Subcutaneous adipose tissue (tissue), 4 donors: Measurements from ENCODE around the gene BANP. TPM values are rescaled to one million over a fixed set of nuclear protein-coding genes. Genes with fewer than 3 reads are reported as not detected.

Experiments
- total RNA-seq, 4 donors: library from RNA; depleted of rRNA; stranded (reverse); fragments of >200 nt; gene quantifications; one replicate each; pipeline ENCODE4 v1.1.0, GENCODE V29; 2016
- TF ChIP-seq, protein P1 (sequence below): fragments of 450-650 bp; IDR thresholded peaks from one replicate; pipeline ENCODE4 v1.5.1; 2016; ENCODE audit warnings: low read depth, mild to moderate bottlenecking, control low read depth, antibody characterized with exemption, moderate library complexity

Gene BANP
- total RNA-seq, 4 donors from 2014 or later = 12.9 to 21.1 (median 16.9) TPM

DNA sequence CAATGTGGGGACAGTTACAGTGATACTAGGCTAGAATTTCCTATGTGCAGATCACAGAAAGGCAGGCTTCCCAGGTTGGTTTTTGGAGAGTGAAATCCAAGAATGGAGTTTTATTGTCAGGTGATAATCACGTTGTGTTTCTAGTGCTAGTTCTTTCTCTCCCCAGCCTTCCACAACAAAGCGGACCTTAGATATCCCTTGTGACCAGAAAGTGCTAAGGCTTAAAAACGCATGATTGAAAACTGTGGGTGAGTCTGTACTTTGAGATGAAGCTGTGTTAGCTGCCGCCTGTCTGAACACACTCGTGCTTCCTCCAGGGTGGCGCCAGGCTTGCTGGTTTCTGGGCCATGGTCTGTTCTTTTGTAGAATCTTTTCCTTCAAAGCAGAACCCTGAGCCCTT is 52.1 kb downstream of the BANP start:
- TF ChIP-seq, protein P1, sequence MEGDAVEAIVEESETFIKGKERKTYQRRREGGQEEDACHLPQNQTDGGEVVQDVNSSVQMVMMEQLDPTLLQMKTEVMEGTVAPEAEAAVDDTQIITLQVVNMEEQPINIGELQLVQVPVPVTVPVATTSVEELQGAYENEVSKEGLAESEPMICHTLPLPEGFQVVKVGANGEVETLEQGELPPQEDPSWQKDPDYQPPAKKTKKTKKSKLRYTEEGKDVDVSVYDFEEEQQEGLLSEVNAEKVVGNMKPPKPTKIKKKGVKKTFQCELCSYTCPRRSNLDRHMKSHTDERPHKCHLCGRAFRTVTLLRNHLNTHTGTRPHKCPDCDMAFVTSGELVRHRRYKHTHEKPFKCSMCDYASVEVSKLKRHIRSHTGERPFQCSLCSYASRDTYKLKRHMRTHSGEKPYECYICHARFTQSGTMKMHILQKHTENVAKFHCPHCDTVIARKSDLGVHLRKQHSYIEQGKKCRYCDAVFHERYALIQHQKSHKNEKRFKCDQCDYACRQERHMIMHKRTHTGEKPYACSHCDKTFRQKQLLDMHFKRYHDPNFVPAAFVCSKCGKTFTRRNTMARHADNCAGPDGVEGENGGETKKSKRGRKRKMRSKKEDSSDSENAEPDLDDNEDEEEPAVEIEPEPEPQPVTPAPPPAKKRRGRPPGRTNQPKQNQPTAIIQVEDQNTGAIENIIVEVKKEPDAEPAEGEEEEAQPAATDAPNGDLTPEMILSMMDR = no peak

DNA sequence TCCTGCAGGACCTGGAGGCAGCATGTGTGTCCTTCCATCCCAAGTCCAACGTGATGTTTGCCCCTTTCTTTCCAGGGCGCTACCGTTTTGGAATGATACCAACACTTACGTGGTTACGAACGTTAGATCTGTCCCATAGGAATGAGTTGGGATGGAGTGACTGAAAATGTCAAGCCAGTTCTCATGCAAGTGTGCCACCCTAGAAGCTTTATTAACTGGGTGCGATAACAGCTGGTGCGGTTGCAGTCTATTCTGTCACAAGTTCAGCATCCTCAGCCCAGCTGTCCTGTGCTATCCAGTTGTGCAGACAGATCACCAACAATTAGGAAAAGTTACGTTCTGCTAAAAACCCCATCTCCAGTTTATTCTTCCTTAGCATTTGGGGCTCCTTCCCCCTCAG is 52.5 kb downstream of the BANP start:
- TF ChIP-seq, protein P1 = no peak

DNA sequence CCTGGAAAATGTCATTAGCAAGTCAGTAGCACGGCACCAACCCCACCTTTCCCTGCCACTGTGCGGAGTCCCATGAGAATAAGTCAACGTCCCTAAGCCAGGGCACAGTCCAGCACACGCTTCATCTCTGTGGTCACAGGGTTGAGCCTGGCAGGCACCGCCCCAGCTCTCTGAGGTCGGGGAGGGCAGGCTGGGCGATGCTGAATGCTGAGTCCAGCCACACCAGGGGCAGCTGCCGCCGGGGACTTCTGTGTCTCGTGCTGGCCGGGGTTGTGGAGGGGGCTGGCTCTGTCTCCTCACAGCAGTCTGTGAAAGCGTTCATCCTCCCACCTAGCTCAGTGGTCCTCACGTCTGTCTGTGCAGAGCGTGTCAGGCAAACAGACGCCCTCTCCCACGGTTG is 53.2 kb downstream of the BANP start:
- TF ChIP-seq, protein P1 = no peak

DNA sequence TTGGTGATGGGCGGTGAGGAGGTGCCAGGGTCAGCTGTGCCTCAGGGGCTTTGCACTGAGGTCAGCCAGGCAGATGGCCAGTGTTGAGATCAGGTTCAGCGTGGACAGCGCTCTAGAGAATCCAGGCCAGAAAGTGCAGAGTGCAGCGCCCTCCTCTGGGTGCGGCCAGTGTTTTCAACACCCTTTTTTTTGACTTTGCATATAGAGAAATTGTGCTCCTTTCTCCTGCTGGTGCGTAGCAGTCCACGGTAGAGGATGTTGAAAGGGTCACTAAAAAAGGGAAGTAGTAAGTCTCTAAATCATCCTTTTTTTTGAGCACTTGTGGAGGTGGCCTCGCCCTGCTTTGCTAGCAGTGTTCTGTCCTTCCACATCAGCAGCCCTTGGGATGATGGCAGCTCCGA is 53.9 kb downstream of the BANP start:
- TF ChIP-seq, protein P1 = no peak

DNA sequence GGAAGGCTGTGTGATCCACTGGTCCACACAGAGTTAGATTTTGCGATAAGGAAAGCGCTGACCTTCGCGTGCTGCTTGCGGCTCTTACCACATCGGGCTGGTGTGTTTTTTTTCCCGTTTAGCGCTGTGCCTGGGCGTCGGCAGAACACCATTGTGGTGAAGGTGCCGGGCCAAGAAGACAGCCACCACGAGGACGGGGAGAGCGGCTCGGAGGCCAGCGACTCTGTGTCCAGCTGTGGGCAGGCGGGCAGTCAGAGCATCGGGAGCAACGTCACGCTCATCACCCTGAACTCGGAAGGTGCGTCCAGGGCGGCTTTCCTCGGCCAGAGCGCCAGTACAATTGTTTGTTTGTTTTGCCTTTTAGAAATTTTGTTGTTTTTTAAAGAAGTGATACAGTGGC is 54.7 kb downstream of the BANP start:
- TF ChIP-seq, protein P1 = no peak

DNA sequence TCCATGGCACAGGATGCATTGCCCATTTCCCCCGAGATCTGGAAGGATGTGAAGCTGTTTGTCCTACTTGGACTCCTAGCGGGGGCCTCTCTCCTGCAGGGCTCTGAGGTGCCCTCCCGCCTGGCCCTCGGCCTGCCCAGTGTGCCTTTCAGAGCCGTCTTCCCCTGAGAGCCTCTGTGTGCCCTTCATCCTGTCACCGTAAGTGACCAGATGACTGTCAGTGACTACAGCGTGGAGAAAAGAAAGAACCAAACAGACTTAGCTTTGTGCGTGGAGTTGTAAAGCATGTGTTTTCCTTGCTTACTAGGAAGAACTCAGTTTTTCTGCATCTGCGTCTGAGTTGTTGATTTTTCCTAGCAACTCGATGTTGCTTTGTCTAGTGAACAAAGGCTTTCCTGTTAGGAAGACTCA is 56.1 kb downstream of the BANP start:
- TF ChIP-seq, protein P1 = no peak

DNA sequence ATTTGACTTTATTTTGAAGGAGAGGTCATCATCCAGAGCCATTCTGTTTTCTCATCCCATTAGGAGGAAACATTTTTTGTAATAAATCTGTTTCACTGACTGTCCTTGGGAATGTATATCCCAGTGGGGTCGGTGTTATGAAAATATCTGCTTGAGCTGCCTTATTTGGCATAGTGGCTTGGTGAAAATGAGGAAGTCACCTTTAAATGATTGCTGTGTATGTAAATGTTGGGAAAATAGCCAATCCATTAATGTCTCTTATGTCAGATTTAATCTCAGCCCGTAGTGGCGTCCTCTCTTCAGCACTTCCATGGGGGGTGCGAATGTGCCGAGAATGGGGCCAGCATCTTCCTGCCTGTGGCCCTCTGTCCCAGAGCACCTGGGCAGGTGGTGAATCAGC is 57.6 kb downstream of the BANP start:
- TF ChIP-seq, protein P1 = no peak
